Endothelial cell of umbilical vein (primary cell): Measurements from ENCODE around the gene PRR15L. TPM values are rescaled to one million over a fixed set of nuclear protein-coding genes. Genes with fewer than 3 reads are reported as not detected.

Experiments used
- BruUV-seq: library from RNA; stranded (reverse); fragments of 400-500 nt; replicated peaks from 2 replicates; lab custom pipeline; 2021; lab: Mats Ljungman, UMichigan
- CTCF ChIA-PET: fragments of 300-600, 350-600 bp; sonication (Branson Sonifier 250); formaldehyde crosslinking; loops from one replicate; lab custom pipeline; 2021; ENCODE audit warnings: antibody characterized with exemption, inconsistent platforms; lab: Charles Lee
- POLR2A ChIA-PET: fragments of 300-600, 350-600 bp; sonication (Branson Sonifier 250); formaldehyde crosslinking; loops from one replicate; lab custom pipeline; 2021; ENCODE audit warnings: antibody characterized with exemption, inconsistent platforms; lab: Charles Lee
- DNase-seq: peaks from one replicate; pipeline ENCODE4 v3.0.0-alpha.2; 2011; ENCODE audit warnings: low read depth, low spot score
- FAIRE-seq: peaks from 2 replicates; lab custom pipeline; 2011; peaks lifted over from hg19 to GRCh38; lab: Jason Lieb, UNC
- H2AFZ ChIP-seq: 2 replicates; pipeline ENCODE4 v1.6.0; 2012; ENCODE audit warnings: low read depth, low read length, control low read depth, inconsistent platforms
- H3K27ac ChIP-seq: 2 replicates; pipeline ENCODE4 v1.5.1; 2011; ENCODE audit warnings: low read depth, mild to moderate bottlenecking, control low read depth, low read length, moderate library complexity; ENCODE audit not compliant: insufficient read depth
- H3K27me3 ChIP-seq, 2 experiments: 2 replicates each; pipeline versions ENCODE4 v1.6.0 to v1.6.1; 2011; ENCODE audit warnings: low read length in 2 of 2, mixed read lengths in 1 of 2; ENCODE audit not compliant: control insufficient read depth in 2 of 2, insufficient read depth in 2 of 2
- H3K36me3 ChIP-seq, 2 experiments: 2 replicates in 1 of 2; 3 replicates in 1 of 2; pipeline ENCODE4 v1.5.1; 2011; ENCODE audit warnings: low read length in 2 of 2, mild to moderate bottlenecking in 1 of 2, moderate library complexity in 1 of 2; ENCODE audit not compliant: control insufficient read depth in 2 of 2, insufficient read depth in 2 of 2; ENCODE audit errors: extremely low read depth in 1 of 2
- H3K4me1 ChIP-seq: 3 replicates; pipeline ENCODE4 v1.5.1; 2011; ENCODE audit warnings: mild to moderate bottlenecking, low read length; ENCODE audit not compliant: control insufficient read depth, insufficient read depth; ENCODE audit errors: extremely low read depth
- H3K4me2 ChIP-seq: 2 replicates; pipeline ENCODE4 v1.6.1; 2011; ENCODE audit warnings: low read length, control low read depth, mixed read lengths; ENCODE audit not compliant: insufficient read depth
- H3K4me3 ChIP-seq, 3 experiments: fragments of 200-600 bp in 1 of 3; sonication (generic), shearing (Covaris generic) in 1 of 3; replicated peaks in 1 of 3; 2 replicates each; pipeline ENCODE4 v1.5.1; 2011 to 2016; ENCODE audit warnings: control low read depth in 3 of 3, low read length in 3 of 3, mild to moderate bottlenecking in 2 of 3, inconsistent platforms in 1 of 3, low read depth in 1 of 3, moderate library complexity in 1 of 3; ENCODE audit not compliant: insufficient read depth in 1 of 3
- H3K79me2 ChIP-seq: 2 replicates; pipeline ENCODE4 v1.6.0; 2012; ENCODE audit warnings: low read length, inconsistent platforms; ENCODE audit not compliant: control insufficient read depth, insufficient read depth
- H3K9ac ChIP-seq: replicated peaks from 2 replicates; pipeline ENCODE3; 2011; ENCODE audit warnings: low read length, control low read depth; ENCODE audit not compliant: insufficient read depth; ENCODE audit errors: extremely low read depth
- H3K9me1 ChIP-seq: replicated peaks from 3 replicates; pipeline ENCODE4 v1.6.0; 2011; ENCODE audit warnings: mild to moderate bottlenecking, low read length; ENCODE audit not compliant: control insufficient read depth, insufficient read depth; ENCODE audit errors: extremely low read depth
- H3K9me3 ChIP-seq: replicated peaks from 2 replicates; pipeline ENCODE4 v1.5.1; 2012; ENCODE audit warnings: low read length, inconsistent platforms; ENCODE audit not compliant: control insufficient read depth, insufficient read depth
- H4K20me1 ChIP-seq: replicated peaks from 2 replicates; pipeline ENCODE3; 2011; ENCODE audit warnings: mild to moderate bottlenecking, low read length; ENCODE audit not compliant: control insufficient read depth, insufficient read depth; ENCODE audit errors: extremely low read depth
- CTCF ChIP-seq, 2 donors: IDR thresholded peaks; 1 replicate in 1 of 2; 2 replicates in 1 of 2; pipeline ENCODE4 v1.5.1; 2011; ENCODE audit warnings: low read length in 2 of 2, mild to moderate bottlenecking in 2 of 2, moderate library complexity in 2 of 2, control low read depth in 1 of 2, inconsistent platforms in 1 of 2, low read depth in 1 of 2; ENCODE audit not compliant: insufficient read depth in 1 of 2; ENCODE audit errors: extremely low read depth in 1 of 2
- EZH2 ChIP-seq: IDR thresholded peaks from 2 replicates; pipeline ENCODE4 v1.6.1; 2012; ENCODE audit warnings: borderline replicate concordance, low read depth, mild to moderate bottlenecking, moderate library complexity, low read length, inconsistent platforms; ENCODE audit not compliant: severe bottlenecking
- FOS ChIP-seq: IDR thresholded peaks from 2 replicates; pipeline ENCODE4 v1.6.1; 2011; ENCODE audit warnings: mild to moderate bottlenecking, low read length, moderate library complexity, borderline replicate concordance; ENCODE audit not compliant: insufficient read depth
- GATA2 ChIP-seq: IDR thresholded peaks from 2 replicates; pipeline ENCODE4 v1.7.0; 2011; ENCODE audit warnings: low read depth, mild to moderate bottlenecking, moderate library complexity, mixed read lengths, low read length; ENCODE audit not compliant: insufficient read length, insufficient read depth
- JUN ChIP-seq: IDR thresholded peaks from 2 replicates; pipeline ENCODE4 v1.6.1; 2011; ENCODE audit warnings: borderline replicate concordance, low read depth; ENCODE audit not compliant: insufficient read length, insufficient read depth
- MAX ChIP-seq: IDR thresholded peaks from 2 replicates; pipeline ENCODE4 v1.6.1; 2011; ENCODE audit not compliant: insufficient read depth, insufficient read length
- MYC ChIP-seq: IDR thresholded peaks from one replicate; pipeline ENCODE4 v1.6.1; 2011; ENCODE audit warnings: mild to moderate bottlenecking, low read depth, low read length
- POLR2A ChIP-seq: IDR thresholded peaks from 2 replicates; pipeline ENCODE4 v1.6.1; 2012; ENCODE audit warnings: low read depth, mild to moderate bottlenecking, control low read depth, low read length
- POLR2AphosphoS5 ChIP-seq: IDR thresholded peaks from 2 replicates; pipeline ENCODE4 v1.6.1; 2012; ENCODE audit warnings: low read depth, mild to moderate bottlenecking, control low read depth, low read length, moderate library complexity; ENCODE audit not compliant: insufficient read depth
- dilution Hi-C: fragments of 300-500 bp; cut with MboI; formaldehyde crosslinking; loops from one replicate; pipeline ENCODE4 v1.15.0; 2019; ENCODE audit warnings: low sequenced_read_pairs; ENCODE audit not compliant: extremely low pct_ligation_motif_present
- intact Hi-C: fragments of 100-400 bp; cut with micrococcal nuclease; formaldehyde crosslinking; loops from one replicate; pipeline ENCODE4 v1.10.0; 2022
- polyA plus RNA-seq, 4 experiments: library from polyadenylated mRNA; depleted of rRNA in 3 of 4; stranded (reverse) in 3 of 4; unstranded in 1 of 4; fragments of >200 nt; gene quantifications; 2 replicates each; pipeline versions ENCODE4 v1.2.1 to v1.2.3, GENCODE V29; 2011 to 2012; ENCODE audit warnings: missing spikeins in 1 of 4
- total RNA-seq: library from RNA; stranded (reverse); gene quantifications from 2 replicates; pipeline ENCODE4 v1.2.3, GENCODE V29; 2021

The PRR15L gene
- total and polyA plus RNA-seq, 2 donors (not counting 3 experiments of a cell fraction or from before 2014, with no cell fraction given): not detected

GRCh38 chr17:47955497-47956461 lies 1.9 kb downstream of the PRR15L start:
- ChIA-PET CTCF (interaction anchor here (0.7 to 8.0 kb wide), 8 partner anchors 8 to 113 kb away, joined by 3 to 73 read pairs (median 6); partner anchors contain the start of gene CDK5RAP3), POLR2A (no interaction called here)
- no peak for DNase-seq
- Histone ChIP-seq H3K27me3 (peaks cover 0 to 4% of the 10 kb centered on the region in 2 experiments), H3K9me3 (no peaks in the 10 kb centered on the region), H3K4me1 (no peaks in the 10 kb centered on the region), H3K79me2 (no peaks in the 10 kb centered on the region), H3K4me3 (no peak overlapping the region), H3K9me1 (no peaks in the 10 kb centered on the region), H4K20me1 (no peaks in the 10 kb centered on the region), H3K4me2 (no peak overlapping the region), H3K27ac (no peak overlapping the region), H3K36me3 (peaks cover 0 to 2% of the 10 kb centered on the region in 2 experiments), H2AFZ (no peak overlapping the region), H3K9ac (no peak overlapping the region)
- TF ChIP-seq FOS (no peak), POLR2AphosphoS5 (no peak), JUN (no peak), EZH2 (no peak), CTCF (IDR thresholded peaks at IDR 0.05; ENCODE audit: extremely low read depth in 1 of 2, insufficient read depth in 1 of 2, low read depth in 1 of 2, low read length in 2 of 2) (no peak), POLR2A (no peak), GATA2 (no peak), MYC (no peak), MAX (no peak)
- intact Hi-C loops: no loop called here
- no TSS peak for BruUV-seq
- dilution Hi-C loops: no loop called here
- FAIRE-seq: no peak
